ENCODE results near the gene FIGN. TPM values are rescaled to one million over a fixed set of nuclear protein-coding genes. Genes with fewer than 3 reads are reported as not detected.
A peak's percentile ranks its signal among the peaks of the same experiment; 100 is the strongest.

The FIGN gene
- total RNA-seq, 1 experiment from 2014 or later, result 14.6 TPM

DNA sequence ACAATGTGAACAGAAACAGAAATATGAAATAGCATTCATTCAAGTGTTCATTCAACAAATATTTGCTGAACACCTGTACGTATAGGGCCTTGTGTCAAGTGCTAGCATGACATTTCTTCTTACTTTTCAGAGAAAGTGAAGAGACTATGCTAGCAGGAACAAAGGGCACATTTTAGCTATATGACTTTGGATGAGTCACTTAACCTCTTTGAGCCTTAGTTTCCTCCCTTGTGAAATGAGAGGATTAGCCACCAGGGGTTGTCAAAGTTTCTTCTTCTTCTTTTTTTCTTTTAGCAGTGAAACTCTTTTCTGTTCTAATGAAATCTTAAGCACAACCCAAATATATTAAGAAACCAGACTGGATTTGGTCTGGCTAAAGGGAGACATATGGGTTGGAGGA lies 53.1 kb downstream of the FIGN start:
- no peaks in the 10 kb centered on the region for H3K27me3 Mint-ChIP-seq (ENCODE audit: low read depth)
- H3K9ac ChIP-seq (ENCODE audit: extremely low read depth, insufficient read length, low read length), result no peak overlapping the region
- no peak overlapping the region for H4K91ac ChIP-seq (ENCODE audit: insufficient read length, low read depth, low read length)
- H2BK120ac ChIP-seq (ENCODE audit: low read depth, low read length, poor library complexity, severe bottlenecking), result no peak overlapping the region
- DNase-seq, result no peak
- no peaks in the 10 kb centered on the region for H3K9me3 Mint-ChIP-seq
- WGBS (ENCODE audit: extremely low coverage, insufficient read length, low lambda C conversion rate), result no CpG with 5 or more reads among the region's 1 CpG
- no peak overlapping the region for H3K27ac ChIP-seq (ENCODE audit: insufficient read length, low read depth, low read length)
- H3K23me2 ChIP-seq (ENCODE audit: insufficient read length, low read depth, low read length, poor library complexity, severe bottlenecking), result no peaks in the 10 kb centered on the region
- H2AK5ac ChIP-seq (ENCODE audit: insufficient read length, low read length), result no peak overlapping the region
- H2BK12ac ChIP-seq (ENCODE audit: insufficient read length, low read depth, low read length), result no peak overlapping the region
- H3K23ac ChIP-seq (ENCODE audit: insufficient read length, low read depth, low read length), result no peak overlapping the region
- no peak overlapping the region for H4K8ac ChIP-seq (replicated peaks; ENCODE audit: insufficient read length, low read depth, low read length)
- H3K18ac ChIP-seq (ENCODE audit: insufficient read length, low read depth, low read length), result no peak overlapping the region
- H2BK15ac ChIP-seq (ENCODE audit: low read depth, low read length), result no peak overlapping the region
- H3K4me1 Mint-ChIP-seq, result peaks cover 9 to 10% of the 10 kb centered on the region in 2 experiments; a peak in 3 of 4 replicates
- H3T11ph ChIP-seq (ENCODE audit: low read length), result no peak overlapping the region
- H3K79me2 ChIP-seq (ENCODE audit: insufficient read depth, low read length), result no peaks in the 10 kb centered on the region; the same call in 1 of the 2 replicates
- H3K4me1 ChIP-seq (ENCODE audit: insufficient read depth, low read length), result no peaks in the 10 kb centered on the region
- H3K27me3 ChIP-seq (ENCODE audit: insufficient read depth, low read length), result no peaks in the 10 kb centered on the region
- no peaks in the 10 kb centered on the region for H3K9me3 ChIP-seq (ENCODE audit: control insufficient read depth, low read depth, low read length)
- H2AFZ ChIP-seq (ENCODE audit: low read length), result no peak overlapping the region
- no peak overlapping the region for H4K5ac ChIP-seq (ENCODE audit: insufficient read length, low read depth, low read length)
- TF ChIP-seq, protein P1, sequence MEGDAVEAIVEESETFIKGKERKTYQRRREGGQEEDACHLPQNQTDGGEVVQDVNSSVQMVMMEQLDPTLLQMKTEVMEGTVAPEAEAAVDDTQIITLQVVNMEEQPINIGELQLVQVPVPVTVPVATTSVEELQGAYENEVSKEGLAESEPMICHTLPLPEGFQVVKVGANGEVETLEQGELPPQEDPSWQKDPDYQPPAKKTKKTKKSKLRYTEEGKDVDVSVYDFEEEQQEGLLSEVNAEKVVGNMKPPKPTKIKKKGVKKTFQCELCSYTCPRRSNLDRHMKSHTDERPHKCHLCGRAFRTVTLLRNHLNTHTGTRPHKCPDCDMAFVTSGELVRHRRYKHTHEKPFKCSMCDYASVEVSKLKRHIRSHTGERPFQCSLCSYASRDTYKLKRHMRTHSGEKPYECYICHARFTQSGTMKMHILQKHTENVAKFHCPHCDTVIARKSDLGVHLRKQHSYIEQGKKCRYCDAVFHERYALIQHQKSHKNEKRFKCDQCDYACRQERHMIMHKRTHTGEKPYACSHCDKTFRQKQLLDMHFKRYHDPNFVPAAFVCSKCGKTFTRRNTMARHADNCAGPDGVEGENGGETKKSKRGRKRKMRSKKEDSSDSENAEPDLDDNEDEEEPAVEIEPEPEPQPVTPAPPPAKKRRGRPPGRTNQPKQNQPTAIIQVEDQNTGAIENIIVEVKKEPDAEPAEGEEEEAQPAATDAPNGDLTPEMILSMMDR (conservative IDR thresholded peaks at IDR 0.05), result peak; percentile 43; the same call in 2 of the 3 replicates
- H3K4me3 Mint-ChIP-seq, result no peak overlapping the region
- H3K14ac ChIP-seq (ENCODE audit: insufficient read depth, low read length), result no peak overlapping the region
- no peak overlapping the region for H3K4ac ChIP-seq (ENCODE audit: low read depth, low read length)
- no peaks in the 10 kb centered on the region for H4K20me1 ChIP-seq (ENCODE audit: control insufficient read depth, insufficient read depth, insufficient read length)
- H3K56ac ChIP-seq (ENCODE audit: insufficient read length, low read depth, low read length), result no peak overlapping the region
- no peak overlapping the region for H3K27ac Mint-ChIP-seq
- peaks cover 4% of the 10 kb centered on the region for H3K79me1 ChIP-seq (ENCODE audit: insufficient read depth, low read depth, low read length, poor library complexity, severe bottlenecking)
- H3K36me3 Mint-ChIP-seq (ENCODE audit: insufficient read depth in 1 of 3, low read depth in 3 of 3), result no peaks in the 10 kb centered on the region; a peak in 1 of 7 replicates
- H2BK20ac ChIP-seq (ENCODE audit: low read depth, low read length, poor library complexity, severe bottlenecking), result no peak overlapping the region
- no peak overlapping the region for H3K4me2 ChIP-seq (ENCODE audit: insufficient read depth, insufficient read length, low read length)
- no peak overlapping the region for H2BK5ac ChIP-seq (ENCODE audit: insufficient read length, low read length)

Data from H9 (cell line).